Stomach (tissue), 9 donors: ENCODE measurements around the gene DOCK6. TPM values are rescaled to one million over a fixed set of nuclear protein-coding genes. Genes with fewer than 3 reads are reported as not detected.

Source experiments
- DNase-seq, 2 donors: peaks; one replicate each; pipeline versions ENCODE4 v3.0.0 to v3.0.0-alpha.2; 2013 to 2019
- H3K27ac ChIP-seq, 5 donors: fragments of 200-600 bp in 4 of 5; sonication (generic) in 4 of 5; one replicate each; pipeline ENCODE4 v1.5.1; 2013 to 2019; ENCODE audit warnings: mild to moderate bottlenecking in 1 of 5, moderate library complexity in 1 of 5
- H3K27me3 ChIP-seq, 3 donors: fragments of 200-600 bp; sonication (generic); one replicate each; pipeline ENCODE4 v1.5.1; 2017 to 2019; ENCODE audit warnings: mixed run types in 1 of 3
- H3K36me3 ChIP-seq, 4 donors: fragments of 200-600 bp; sonication (generic); 1 replicate in 3 of 4; 2 replicates in 1 of 4; pipeline ENCODE4 v1.5.1; 2016 to 2019
- H3K4me1 ChIP-seq, 4 donors: fragments of 200-600 bp; sonication (generic); one replicate each; pipeline ENCODE4 v1.5.1; 2016 to 2019
- H3K4me3 ChIP-seq, 4 donors: fragments of 200-600 bp; sonication (generic) in 3 of 4; one replicate each; pipeline ENCODE4 v1.5.1; 2016 to 2019; ENCODE audit warnings: mild to moderate bottlenecking in 1 of 4
- H3K9me3 ChIP-seq, 4 donors: fragments of 200-600 bp; sonication (generic); one replicate each; pipeline ENCODE4 v1.5.1; 2016 to 2019
- CTCF ChIP-seq, 7 experiments: fragments of 450-650 bp in 4 of 7; fragments of 200-600 bp in 3 of 7; sonication (generic) in 3 of 7; IDR thresholded peaks; one replicate each; pipeline ENCODE4 v1.5.1; 2016 to 2019; ENCODE audit warnings: antibody characterized with exemption in 7 of 7, control low read depth in 2 of 7, mild to moderate bottlenecking in 1 of 7
- EP300 ChIP-seq: sonication (generic); formaldehyde crosslinking; IDR thresholded peaks from one replicate; pipeline ENCODE4 v1.6.1; 2017; ENCODE audit warnings: antibody characterized with exemption
- POLR2A ChIP-seq, 4 donors: fragments of 450-650 bp; IDR thresholded peaks; one replicate each; pipeline ENCODE4 v1.6.1; 2016; ENCODE audit warnings: antibody characterized with exemption in 4 of 4, control low read depth in 2 of 4, mild to moderate bottlenecking in 1 of 4, moderate library complexity in 1 of 4
- POLR2AphosphoS5 ChIP-seq, 3 donors: sonication (generic); formaldehyde crosslinking; IDR thresholded peaks; one replicate each; pipeline ENCODE4 v1.6.1; 2016; ENCODE audit warnings: antibody characterized with exemption in 3 of 3
- WGBS, 5 donors: extraction: QIAGEN DNeasy Blood & Tissue Kit in 3 of 5; methylation state at CpG; one replicate each; pipeline versions ENCODE4 v1.1.5 to v1.1.7; 2013 to 2018; 5-methylcytosine and 5-hydroxymethylcytosine counted together
- intact Hi-C: fragments of 100-400 bp; cut with DNase I; formaldehyde crosslinking; loops from one replicate; pipeline ENCODE4 v1.15.1; 2023; ENCODE audit warnings: low total_unique reads
- polyA plus RNA-seq, 3 donors: library from polyadenylated mRNA; stranded (reverse); fragments of 200-250 nt; gene quantifications; one replicate each; pipeline ENCODE4 v1.2.3, GENCODE V29; 2013
- total RNA-seq, 5 donors: library from RNA; depleted of rRNA; stranded (reverse); fragments of >200 nt; gene quantifications; one replicate each; pipeline versions ENCODE4 v1.1.0 to v1.2.3, GENCODE V29; 2014 to 2016
- donor health status: healthy with polysubstance abuse.
- donor health status: Bipolar disorder and iron deficiency.
- donor health status: healthy.

Gene DOCK6
- total and polyA plus RNA-seq, 8 donors: 21.4 to 243 (median 58.9) TPM

GRCh38 chr19:11290256-11290655 is 27.9 kb upstream of the DOCK6 start:
- H3K27ac ChIP-seq: no peak overlapping the region
- no peak for DNase-seq
- no peaks in the 10 kb centered on the region for H3K9me3 ChIP-seq
- TF ChIP-seq CTCF (IDR thresholded peaks at IDR 0.05) (no peak), EP300 (no peak)
- H3K27me3 ChIP-seq: no peaks in the 10 kb centered on the region
- peaks cover 0 to 23% (median 10%) of the 10 kb centered on the region in 4 donors for H3K4me1 ChIP-seq
- WGBS, 5 donors: 75 to 89% (median 83%) methylated on average over 4 of the region's 4 CpGs
- intact Hi-C loops: loop anchor here (10.0 kb wide), 1 partner anchor 155 kb away; no protein-coding TSS in a partner anchor
- no peaks in the 10 kb centered on the region for H3K36me3 ChIP-seq
- H3K4me3 ChIP-seq: no peak overlapping the region

- Histone ChIP-seq H3K9me3 (no peaks in the 10 kb centered on the region), H3K4me1 (peaks cover 0 to 4% (median 2%) of the 10 kb centered on the region in 4 donors), H3K27ac (no peak overlapping the region), H3K4me3 (no peak overlapping the region), H3K27me3 (peaks cover 0 to 3% (median 0%) of the 10 kb centered on the region in 3 donors), H3K36me3 (no peaks in the 10 kb centered on the region)
- intact Hi-C loops: no loop called here
- DNase-seq: no peak
- WGBS, 5 donors: 54 to 78% (median 66%) methylated on average over 7 of the region's 7 CpGs
- no peak for TF ChIP-seq EP300
- TF ChIP-seq CTCF (IDR thresholded peaks at IDR 0.05): peak in 5 of 7 experiments; percentile 16 to 49 (median 36)
Observed at GRCh38 chr19:11288349-11288748, 26.0 kb upstream of the DOCK6 start.

- TF ChIP-seq CTCF (IDR thresholded peaks at IDR 0.05) (no peak), POLR2AphosphoS5 (IDR thresholded peaks at IDR 0.05) (no peak), POLR2A (IDR thresholded peaks at IDR 0.05) (no peak), EP300 (no peak)
- Histone ChIP-seq H3K36me3 (no peaks in the 10 kb centered on the region), H3K27ac (peak overlapping the region in 1 of 5 donors; percentile 27), H3K27me3 (peaks cover 0 to 14% (median 0%) of the 10 kb centered on the region in 3 donors), H3K4me1 (no peaks in the 10 kb centered on the region), H3K4me3 (no peak overlapping the region), H3K9me3 (no peaks in the 10 kb centered on the region)
- intact Hi-C loops: no loop called here
- 47 to 69% (median 65%) methylated on average over 6 of the region's 6 CpGs for WGBS, 5 donors
- DNase-seq: peak in 1 of 2 donors; percentile 54
Observed at GRCh38 chr19:11286312-11286974, 24.1 kb upstream of the DOCK6 start.

GRCh38 chr19:11284515-11284914 is 22.2 kb upstream of the DOCK6 start:
- WGBS, 5 donors: 56 to 70% (median 67%) methylated on average over 6 of the region's 6 CpGs
- Histone ChIP-seq H3K27me3 (peaks cover 0 to 14% (median 0%) of the 10 kb centered on the region in 3 donors), H3K4me3 (no peak overlapping the region), H3K27ac (no peak overlapping the region), H3K36me3 (no peaks in the 10 kb centered on the region), H3K4me1 (peaks cover 0 to 5% (median 0%) of the 10 kb centered on the region in 4 donors), H3K9me3 (no peaks in the 10 kb centered on the region)
- intact Hi-C loops: no loop called here
- TF ChIP-seq POLR2AphosphoS5 (IDR thresholded peaks at IDR 0.05): no peak
- TF ChIP-seq POLR2A (IDR thresholded peaks at IDR 0.05): no peak
- no peak for TF ChIP-seq EP300
- no peak for TF ChIP-seq CTCF (IDR thresholded peaks at IDR 0.05)
- no peak for DNase-seq
